Epithelial cell of esophagus (primary cell): ENCODE data around the gene FOXK1.

Experiments
- DNase-seq: peaks from one replicate; pipeline ENCODE4 v3.0.0; 2010; ENCODE audit warnings: low read depth
- H3K4me3 ChIP-seq: 2 replicates; pipeline ENCODE4 v1.5.1; 2011; ENCODE audit warnings: mild to moderate bottlenecking, low read length, control low read depth
- TF ChIP-seq, protein P1 (sequence below): IDR thresholded peaks from 2 replicates; pipeline ENCODE4 v1.5.1; 2011; ENCODE audit warnings: low read depth, mild to moderate bottlenecking, low read length, control low read depth, inconsistent platforms; ENCODE audit not compliant: insufficient read depth; ENCODE audit errors: missing control alignments

The FOXK1 gene

DNA sequence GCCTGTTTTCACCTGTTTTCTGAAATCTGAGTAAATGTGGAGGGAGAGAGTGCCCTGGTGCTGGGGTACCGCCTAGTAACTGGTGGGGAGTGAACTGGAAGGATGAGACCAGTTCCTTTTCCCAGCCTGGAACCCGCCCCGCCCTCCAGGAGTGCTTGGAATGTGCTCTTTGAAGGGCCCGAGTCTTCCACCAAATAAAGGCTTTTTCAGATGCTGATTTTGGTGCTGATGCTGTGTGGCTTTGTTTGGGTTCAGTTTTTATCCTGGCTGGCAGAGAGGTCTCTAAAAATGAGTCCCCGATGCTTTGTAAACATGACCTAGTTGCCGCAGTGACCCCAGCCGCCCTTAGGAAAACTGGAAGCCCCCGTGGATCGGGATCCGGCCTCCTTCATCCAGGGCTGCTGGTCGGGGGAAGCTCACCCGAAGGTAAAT, 25.9 kb downstream of the FOXK1 start:
- no peak for DNase-seq
- H3K4me3 ChIP-seq = no peak overlapping the region
- TF ChIP-seq, protein P1, sequence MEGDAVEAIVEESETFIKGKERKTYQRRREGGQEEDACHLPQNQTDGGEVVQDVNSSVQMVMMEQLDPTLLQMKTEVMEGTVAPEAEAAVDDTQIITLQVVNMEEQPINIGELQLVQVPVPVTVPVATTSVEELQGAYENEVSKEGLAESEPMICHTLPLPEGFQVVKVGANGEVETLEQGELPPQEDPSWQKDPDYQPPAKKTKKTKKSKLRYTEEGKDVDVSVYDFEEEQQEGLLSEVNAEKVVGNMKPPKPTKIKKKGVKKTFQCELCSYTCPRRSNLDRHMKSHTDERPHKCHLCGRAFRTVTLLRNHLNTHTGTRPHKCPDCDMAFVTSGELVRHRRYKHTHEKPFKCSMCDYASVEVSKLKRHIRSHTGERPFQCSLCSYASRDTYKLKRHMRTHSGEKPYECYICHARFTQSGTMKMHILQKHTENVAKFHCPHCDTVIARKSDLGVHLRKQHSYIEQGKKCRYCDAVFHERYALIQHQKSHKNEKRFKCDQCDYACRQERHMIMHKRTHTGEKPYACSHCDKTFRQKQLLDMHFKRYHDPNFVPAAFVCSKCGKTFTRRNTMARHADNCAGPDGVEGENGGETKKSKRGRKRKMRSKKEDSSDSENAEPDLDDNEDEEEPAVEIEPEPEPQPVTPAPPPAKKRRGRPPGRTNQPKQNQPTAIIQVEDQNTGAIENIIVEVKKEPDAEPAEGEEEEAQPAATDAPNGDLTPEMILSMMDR = no peak

DNA sequence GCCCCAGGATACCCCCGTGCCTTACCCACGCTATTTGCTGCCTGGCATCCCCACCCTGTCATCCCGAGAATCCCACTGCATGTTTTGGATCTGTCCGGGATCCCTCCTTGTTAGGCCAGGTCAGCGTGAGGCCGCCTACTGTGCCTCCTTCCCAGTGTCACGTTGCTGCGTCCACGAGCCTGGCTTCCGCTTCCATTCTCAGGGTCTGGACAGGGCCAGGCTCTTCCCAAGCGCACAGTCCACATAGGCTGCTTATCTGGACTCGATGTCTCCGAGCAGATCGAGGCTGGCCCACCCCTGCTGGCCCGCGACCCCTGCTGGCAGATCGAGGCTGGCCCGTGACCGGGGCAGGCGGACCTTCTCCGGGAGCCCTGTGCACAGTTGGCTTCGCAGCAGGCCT, 27.1 kb downstream of the FOXK1 start:
- no peak overlapping the region for H3K4me3 ChIP-seq
- TF ChIP-seq, protein P1 = no peak
- no peak for DNase-seq

DNA sequence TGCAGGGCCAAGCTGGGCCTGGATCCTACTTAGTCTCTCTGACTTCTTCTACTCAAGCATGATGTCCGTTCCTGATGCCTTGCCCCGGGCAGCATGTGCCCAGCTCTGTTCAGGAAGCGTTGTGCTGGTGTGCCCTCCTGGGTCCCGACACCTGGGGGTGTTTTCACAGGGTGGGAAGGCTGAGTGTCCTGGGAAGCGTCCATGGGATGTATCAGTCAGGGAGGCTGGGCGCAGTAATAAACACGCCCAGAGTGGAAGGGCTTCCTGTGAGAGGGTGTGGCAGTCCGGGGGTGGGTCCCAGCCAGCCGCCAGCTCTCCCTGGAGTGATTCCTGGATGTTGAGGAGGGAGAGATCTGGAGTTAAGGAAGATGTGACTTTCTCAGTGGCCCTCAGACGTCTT, 29.0 kb downstream of the FOXK1 start:
- H3K4me3 ChIP-seq = no peak overlapping the region
- DNase-seq = no peak
- TF ChIP-seq, protein P1 = no peak

DNA sequence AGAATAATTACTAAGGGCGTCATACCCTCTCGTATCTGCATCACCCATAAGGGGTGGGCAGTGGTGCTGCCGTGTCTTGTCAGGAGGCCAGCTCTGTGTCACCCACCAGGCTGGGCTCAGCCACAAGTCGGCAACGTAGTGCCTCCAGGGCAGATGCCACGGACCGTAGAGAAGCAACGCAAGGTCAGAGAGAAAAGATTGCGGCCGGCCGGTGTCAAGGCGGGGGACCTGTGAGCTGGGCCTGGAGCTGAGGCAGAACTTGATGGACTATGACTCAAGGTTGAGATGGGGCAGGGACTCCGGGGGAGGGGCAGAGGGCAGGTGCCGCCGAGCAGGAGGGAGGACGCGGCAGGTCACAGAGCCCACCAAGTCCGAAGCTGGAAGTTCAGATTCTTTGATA, 29.5 kb downstream of the FOXK1 start:
- no peak for DNase-seq
- no peak overlapping the region for H3K4me3 ChIP-seq
- TF ChIP-seq, protein P1 = no peak

DNA sequence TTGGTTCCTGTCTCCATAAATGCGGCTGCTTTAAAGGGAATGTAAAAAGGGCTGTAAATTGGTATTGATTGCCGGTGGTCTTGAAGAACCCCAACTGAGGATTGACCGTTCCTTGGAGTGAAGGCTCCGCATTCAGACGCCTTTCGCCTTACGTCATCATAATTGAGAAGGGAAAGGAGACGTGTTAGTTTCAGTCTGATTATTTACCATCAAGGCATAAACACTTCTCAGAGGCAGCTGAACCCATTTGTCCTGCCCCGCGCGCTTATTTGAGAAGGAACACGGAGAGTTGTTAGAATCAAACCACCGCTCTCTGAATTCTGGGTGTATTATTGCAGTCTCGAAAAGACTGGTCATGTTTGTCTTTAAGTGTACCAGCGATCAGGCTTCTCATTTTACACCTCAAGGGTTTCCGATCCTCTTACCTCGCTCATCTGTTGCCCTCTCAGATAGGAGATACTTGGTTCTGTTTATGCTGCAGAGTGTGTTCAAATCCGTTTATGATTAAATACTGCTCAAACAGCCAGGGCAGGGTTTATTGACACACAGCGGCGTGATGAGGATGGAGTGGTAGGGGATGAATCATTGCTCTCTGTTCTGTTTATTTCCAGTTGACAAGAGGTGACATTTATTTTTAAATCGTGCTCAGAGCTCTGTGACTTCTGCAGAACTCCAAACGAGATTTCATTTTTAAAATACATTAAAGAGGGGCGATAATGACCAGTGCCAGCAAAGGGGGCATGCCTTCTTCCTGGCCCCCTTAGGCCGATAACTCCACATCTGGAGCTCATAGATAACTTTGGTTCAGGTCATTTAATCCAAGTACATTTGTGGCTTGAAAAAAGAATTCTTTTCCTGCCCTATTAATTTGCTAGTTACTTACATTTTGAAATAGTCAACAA, 30.4 kb downstream of the FOXK1 start:
- TF ChIP-seq, protein P1 = no peak
- DNase-seq = peak; percentile 58
- H3K4me3 ChIP-seq = no peak overlapping the region

DNA sequence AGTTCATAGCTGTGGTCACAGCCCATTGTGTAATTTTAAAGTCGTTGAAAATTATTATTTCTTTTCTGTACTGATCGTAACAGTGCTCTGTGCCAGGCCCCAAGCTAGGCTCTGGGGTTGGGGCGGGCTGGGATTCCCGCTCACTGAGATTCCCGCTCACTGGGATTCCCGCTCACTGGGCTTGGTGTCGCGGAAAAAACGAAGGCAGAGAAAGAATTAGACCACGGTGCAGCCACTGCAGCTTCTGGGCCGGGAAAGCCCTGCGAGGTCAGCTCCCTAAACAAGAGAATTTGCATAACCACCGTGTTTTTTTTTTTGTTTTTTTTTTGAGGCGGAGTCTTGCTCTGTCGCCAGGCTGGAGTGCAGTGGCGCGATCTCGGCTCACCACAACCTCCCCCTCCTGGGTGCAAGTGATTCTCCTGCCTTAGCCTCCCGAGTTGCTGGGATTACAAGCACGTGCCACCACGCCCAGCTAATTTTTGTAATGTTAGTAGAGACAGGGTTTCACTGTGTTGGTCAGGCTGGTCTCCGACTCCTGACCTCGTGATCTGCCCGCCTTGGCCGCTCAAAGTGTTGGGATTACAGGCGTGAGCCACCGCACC, 31.2 kb downstream of the FOXK1 start:
- no peak for DNase-seq
- H3K4me3 ChIP-seq = no peak overlapping the region
- TF ChIP-seq, protein P1 = no peak
